ENCODE results near the gene DSN1.

The DSN1 gene

GRCh38 chr20:36796875-36797274, 23.3 kb upstream of the DSN1 start:
- DNase-seq = no peak
- in situ Hi-C loops (cut with MboI; ENCODE audit: low pct_unique_long_range_greater_than_20kb, low sequenced_read_pairs) = no loop called here

- in situ Hi-C loops (cut with MboI; ENCODE audit: low pct_unique_long_range_greater_than_20kb, low sequenced_read_pairs) = no loop called here
- no peak for DNase-seq
Observed at GRCh38 chr20:36796117-36796516, 22.6 kb upstream of the DSN1 start.

DNA sequence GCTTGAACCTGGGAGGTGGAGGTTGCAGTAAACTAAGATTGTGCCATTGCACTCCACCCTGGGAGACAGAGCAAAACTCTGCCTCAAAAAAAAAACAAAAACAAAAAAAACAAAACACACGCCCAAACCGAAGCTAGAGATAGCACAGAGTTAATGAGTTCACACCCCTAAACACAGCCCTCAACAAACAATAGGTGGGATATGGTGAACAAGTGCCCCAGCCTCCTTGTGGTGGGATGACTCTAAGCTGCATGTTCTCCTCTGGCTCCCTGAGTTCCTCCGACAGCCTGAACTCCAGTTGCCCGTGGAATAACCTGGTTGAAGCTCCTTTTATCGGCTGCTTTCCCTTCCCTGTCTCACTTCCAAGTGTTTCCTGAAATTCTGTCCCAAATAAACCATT, 22.1 kb upstream of the DSN1 start:
- in situ Hi-C loops (cut with MboI; ENCODE audit: low pct_unique_long_range_greater_than_20kb, low sequenced_read_pairs) = no loop called here
- DNase-seq = no peak

- no peak for DNase-seq
- in situ Hi-C loops (cut with MboI; ENCODE audit: low pct_unique_long_range_greater_than_20kb, low sequenced_read_pairs) = no loop called here
Observed at GRCh38 chr20:36794116-36794474, 20.5 kb upstream of the DSN1 start.

GRCh38 chr20:36793294-36794115, 19.9 kb upstream of the DSN1 start:
- DNase-seq = no peak
- in situ Hi-C loops (cut with MboI; ENCODE audit: low pct_unique_long_range_greater_than_20kb, low sequenced_read_pairs) = no loop called here

- peak; percentile 29 for DNase-seq
- in situ Hi-C loops (cut with MboI; ENCODE audit: low pct_unique_long_range_greater_than_20kb, low sequenced_read_pairs) = no loop called here
Observed at GRCh38 chr20:36792422-36792821, 18.9 kb upstream of the DSN1 start.

DNA sequence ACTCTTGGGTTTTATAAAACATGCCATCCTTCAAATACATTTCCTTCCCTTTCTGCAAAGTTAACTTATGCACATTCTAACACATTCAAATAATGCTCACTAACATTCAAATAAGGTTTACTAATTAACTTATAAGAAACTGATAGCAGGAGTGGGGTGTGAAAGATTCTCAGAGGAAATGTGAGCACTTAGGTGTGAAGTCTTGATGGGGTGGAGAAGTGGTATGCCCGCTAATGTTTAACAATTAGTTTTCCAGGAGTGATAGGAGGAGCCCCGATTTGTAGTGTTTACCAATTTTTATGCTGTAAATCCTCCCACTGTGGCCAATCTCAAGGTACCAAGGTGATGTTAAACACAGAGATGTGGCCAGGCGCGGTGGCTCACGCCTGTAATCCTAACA, 18.3 kb upstream of the DSN1 start:
- DNase-seq = no peak
- in situ Hi-C loops (cut with MboI; ENCODE audit: low pct_unique_long_range_greater_than_20kb, low sequenced_read_pairs) = no loop called here

GRCh38 chr20:36786663-36787062, 13.1 kb upstream of the DSN1 start:
- DNase-seq = no peak
- in situ Hi-C loops (cut with MboI; ENCODE audit: low pct_unique_long_range_greater_than_20kb, low sequenced_read_pairs) = no loop called here

GRCh38 chr20:36786246-36786645, 12.7 kb upstream of the DSN1 start:
- in situ Hi-C loops (cut with MboI; ENCODE audit: low pct_unique_long_range_greater_than_20kb, low sequenced_read_pairs) = no loop called here
- no peak for DNase-seq

DNA sequence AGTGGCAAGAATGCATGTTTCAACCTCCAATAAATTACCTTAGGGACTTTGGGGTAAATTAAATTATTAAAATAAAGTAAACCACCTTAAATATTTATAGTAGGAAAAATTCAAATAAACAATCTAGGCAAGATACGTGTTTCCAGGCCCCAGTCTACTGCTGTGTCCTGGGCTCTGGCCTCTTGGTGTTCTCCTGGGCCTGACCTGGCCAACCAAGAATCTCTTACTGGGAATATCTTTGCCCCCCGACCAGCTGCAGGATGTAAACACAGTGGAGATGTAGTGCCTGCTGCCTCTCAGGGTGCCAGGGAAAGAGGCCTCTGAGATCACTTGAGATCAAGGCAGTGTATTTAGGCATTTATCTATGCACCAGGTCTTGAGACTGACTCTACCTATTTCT, 11.7 kb upstream of the DSN1 start:
- in situ Hi-C loops (cut with MboI; ENCODE audit: low pct_unique_long_range_greater_than_20kb, low sequenced_read_pairs) = no loop called here

DNA sequence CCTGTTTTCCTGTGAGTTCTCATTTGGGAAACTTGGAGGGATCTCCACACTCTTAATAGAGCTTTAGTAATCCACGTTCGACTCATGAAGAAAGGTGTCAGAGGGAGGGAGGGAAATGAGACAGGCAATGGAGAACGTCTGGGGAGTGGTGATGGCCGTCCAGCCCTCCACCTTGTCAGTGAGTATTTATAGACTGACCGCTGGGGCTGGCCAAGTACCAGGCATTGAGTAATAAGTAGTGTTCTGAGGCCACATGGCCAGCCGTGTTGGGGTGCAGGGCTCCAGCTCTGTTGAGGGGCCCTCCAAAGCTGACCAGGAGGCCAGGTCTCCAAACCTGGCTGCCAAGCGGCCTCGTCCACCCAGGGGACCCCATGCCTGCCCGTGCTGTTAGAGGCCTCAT, 11.3 kb upstream of the DSN1 start:
- in situ Hi-C loops (cut with MboI; ENCODE audit: low pct_unique_long_range_greater_than_20kb, low sequenced_read_pairs) = no loop called here
- no peak for DNase-seq

More for the DNA sequence above, 11.7 kb upstream of the DSN1 start:
- no peak for DNase-seq

DNA sequence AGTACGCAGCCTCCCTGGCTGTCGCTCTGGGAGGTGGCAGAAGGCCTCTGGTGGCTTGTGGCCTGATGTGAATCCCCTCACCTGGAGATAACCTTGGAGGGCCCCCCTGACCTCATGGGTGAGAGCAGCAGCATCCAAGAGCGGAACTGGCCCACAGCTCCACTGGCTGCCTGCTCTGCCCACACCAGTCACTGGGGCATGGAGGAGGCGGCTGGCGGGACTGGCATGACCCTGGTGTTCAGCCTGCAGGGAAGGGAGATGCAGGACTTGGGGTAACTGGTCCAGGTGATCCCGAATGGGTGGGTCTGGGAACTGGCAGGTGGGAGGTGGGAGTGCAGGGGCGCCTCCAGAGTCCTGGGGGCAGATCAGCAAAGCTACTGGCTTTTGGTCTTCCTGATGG, 10.6 kb upstream of the DSN1 start:
- in situ Hi-C loops (cut with MboI; ENCODE audit: low pct_unique_long_range_greater_than_20kb, low sequenced_read_pairs) = no loop called here
- DNase-seq = no peak

DNA sequence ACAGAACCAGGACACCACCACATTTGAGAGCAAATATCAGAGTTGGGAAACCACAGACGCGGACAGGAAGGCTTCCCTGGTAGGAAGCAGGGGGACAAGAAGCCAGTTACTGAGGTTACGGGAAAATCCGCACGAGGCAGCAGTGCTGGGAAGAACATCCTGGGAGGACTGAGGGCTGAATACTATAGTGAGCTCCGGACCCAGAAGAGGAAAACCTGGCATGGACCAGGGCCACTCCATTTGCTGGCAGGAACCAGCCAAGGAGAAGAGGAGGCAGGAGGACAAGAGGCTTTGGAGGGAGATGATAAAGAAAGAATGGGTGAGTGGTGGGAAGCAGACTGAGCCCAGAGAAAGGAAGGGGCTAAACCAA, 6.1 kb upstream of the DSN1 start:
- in situ Hi-C loops (cut with MboI; ENCODE audit: low pct_unique_long_range_greater_than_20kb, low sequenced_read_pairs) = no loop called here
- no peak for DNase-seq

GRCh38 chr20:36778831-36779655, 5.5 kb upstream of the DSN1 start:
- no peak for DNase-seq
- in situ Hi-C loops (cut with MboI; ENCODE audit: low pct_unique_long_range_greater_than_20kb, low sequenced_read_pairs) = no loop called here

DNA sequence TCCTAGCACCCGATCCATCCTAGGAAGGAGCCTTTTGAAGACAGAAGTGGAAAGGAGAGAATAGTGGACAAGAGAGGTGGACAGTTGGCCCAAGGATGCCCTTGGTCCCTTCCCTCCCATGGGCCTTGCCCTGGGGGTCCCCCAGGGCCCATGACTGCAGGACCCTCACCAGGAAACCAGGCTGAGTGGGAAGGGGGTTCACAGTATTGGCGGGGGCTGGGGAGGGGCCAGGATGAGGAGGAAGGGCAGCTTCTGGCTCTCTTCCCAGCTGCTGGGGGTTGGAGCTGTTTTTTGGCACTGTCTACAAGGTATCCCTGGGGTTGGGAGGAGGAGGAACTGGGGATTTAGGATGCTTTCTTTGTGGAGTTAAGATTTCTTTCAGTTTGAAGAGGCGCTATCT, 4.0 kb upstream of the DSN1 start:
- in situ Hi-C loops (cut with MboI; ENCODE audit: low pct_unique_long_range_greater_than_20kb, low sequenced_read_pairs) = no loop called here
- no peak for DNase-seq

DNA sequence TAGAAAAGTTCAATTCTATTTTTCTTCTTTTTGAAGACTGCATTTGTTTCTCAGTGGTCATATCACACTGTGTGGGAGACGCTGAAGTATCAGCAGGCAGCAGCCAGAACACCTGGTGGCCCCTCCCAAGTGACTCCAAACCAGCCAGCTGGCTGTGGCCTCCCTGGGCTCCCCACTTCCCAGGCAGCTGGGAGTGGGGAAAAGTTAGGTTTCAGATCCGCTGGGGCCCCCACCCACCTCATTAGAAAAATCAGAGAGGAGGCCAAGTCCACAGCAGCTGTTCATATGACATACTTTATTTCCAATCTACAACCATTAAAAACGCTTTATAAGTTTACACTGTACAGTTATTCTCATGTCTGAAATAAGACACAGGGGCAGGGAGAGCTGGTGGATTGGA, 3.6 kb upstream of the DSN1 start:
- in situ Hi-C loops (cut with MboI; ENCODE audit: low pct_unique_long_range_greater_than_20kb, low sequenced_read_pairs) = no loop called here
- no peak for DNase-seq

- in situ Hi-C loops (cut with MboI; ENCODE audit: low pct_unique_long_range_greater_than_20kb, low sequenced_read_pairs) = no loop called here
- DNase-seq = no peak
Observed at GRCh38 chr20:36775826-36776225, 2.3 kb upstream of the DSN1 start.

DNA sequence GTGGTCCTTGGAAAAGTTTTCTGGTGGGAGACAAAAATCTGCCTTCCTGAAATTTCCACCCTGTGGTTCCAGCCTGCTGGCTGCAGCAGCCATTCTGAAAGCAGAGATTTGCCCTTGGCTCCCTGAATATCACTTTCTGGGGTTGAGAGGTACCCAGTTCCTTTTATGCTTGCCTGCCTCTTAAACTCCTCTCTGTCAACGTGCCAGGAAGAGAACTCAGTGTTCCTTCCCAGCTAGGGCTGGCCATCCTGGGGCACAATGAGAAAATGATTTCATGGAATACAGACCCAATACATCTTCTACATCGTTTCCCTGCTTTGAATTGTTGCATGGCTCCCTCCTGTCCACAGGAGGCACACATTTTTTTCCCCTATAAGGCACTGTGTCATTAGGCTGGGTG, 1.6 kb upstream of the DSN1 start:
- in situ Hi-C loops (cut with MboI; ENCODE audit: low pct_unique_long_range_greater_than_20kb, low sequenced_read_pairs) = no loop called here

DNA sequence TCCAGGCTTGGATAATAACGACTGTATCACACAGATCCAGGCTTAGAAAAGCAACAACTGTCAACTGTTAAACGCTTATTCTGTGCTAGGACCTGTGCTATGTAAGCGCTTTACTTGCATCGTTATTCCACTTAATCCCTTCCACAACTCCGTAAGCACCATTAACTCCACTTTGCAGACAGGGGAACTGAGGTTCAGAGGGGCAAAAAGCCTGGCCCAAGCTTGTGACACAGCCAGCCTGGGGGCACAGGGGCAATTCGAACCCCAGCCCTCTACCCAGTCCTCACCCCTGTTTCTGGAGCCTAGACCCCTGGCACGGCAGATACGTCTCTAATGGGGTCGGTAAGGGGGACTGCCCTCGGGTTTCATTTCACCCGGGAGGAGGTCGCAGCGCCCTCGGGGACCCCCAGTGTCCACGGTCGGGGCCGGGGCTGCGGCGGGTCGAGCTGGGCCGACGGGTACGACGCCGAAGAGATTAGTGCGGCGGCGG, 411 bp downstream of the DSN1 start:
- DNase-seq = no peak
- in situ Hi-C loops (cut with MboI; ENCODE audit: low pct_unique_long_range_greater_than_20kb, low sequenced_read_pairs) = no loop called here

More for the DNA sequence above, 1.6 kb upstream of the DSN1 start:
- DNase-seq = no peak

GRCh38 chr20:36770680-36771079, 2.9 kb downstream of the DSN1 start:
- in situ Hi-C loops (cut with MboI; ENCODE audit: low pct_unique_long_range_greater_than_20kb, low sequenced_read_pairs) = no loop called here
- no peak for DNase-seq
